GM23248 (cell line): ENCODE measurements around the gene TTC21A.

Source experiments
- EZH2 ChIP-seq: fragments of 200-600 bp; sonication (generic); IDR thresholded peaks from 2 replicates; pipeline ENCODE4 v1.6.1; 2018; ENCODE audit warnings: antibody characterized with exemption, mild to moderate bottlenecking; ENCODE audit not compliant: insufficient read depth, poor library complexity, severe bottlenecking
- EZH2phosphoT487 ChIP-seq: fragments of 200-600 bp; sonication (generic); IDR thresholded peaks from 2 replicates; pipeline ENCODE4 v1.6.1; 2018; ENCODE audit warnings: antibody characterized with exemption, moderate library complexity, mild to moderate bottlenecking, low read depth; ENCODE audit not compliant: insufficient read depth

- no peak for TF ChIP-seq EZH2phosphoT487
- TF ChIP-seq EZH2, result no peak
Measured at GRCh38 chr3:39090922-39091321, 16.6 kb upstream of the TTC21A start.
